CD4-positive, alpha-beta memory T cell (primary cell): ENCODE results near the gene CSF1R. TPM values are rescaled to one million over a fixed set of nuclear protein-coding genes. Genes with fewer than 3 reads are reported as not detected.

Source experiments
- CTCF ChIA-PET: fragments of 350-600 bp; sonication (Branson Sonifier 250); formaldehyde crosslinking; loops from one replicate; lab custom pipeline; 2021; ENCODE audit warnings: inconsistent platforms; ENCODE audit not compliant: partially characterized antibody; lab: Charles Lee
- POLR2A ChIA-PET: fragments of 350-600 bp; sonication (Branson Sonifier 250); formaldehyde crosslinking; loops from one replicate; lab custom pipeline; 2021; ENCODE audit not compliant: partially characterized antibody; lab: Charles Lee
- DNase-seq, 5 donors: peaks; one replicate each; pipeline versions ENCODE4 v3.0.0 to v3.0.0-alpha.2; 2020 to 2022; ENCODE audit warnings: mixed read lengths in 1 of 5
- H3K27ac ChIP-seq: one replicate; pipeline ENCODE4 v1.7.0; 2013; ENCODE audit warnings: low read depth, low read length
- H3K27me3 ChIP-seq: 2 replicates; pipeline ENCODE4 v1.7.0; 2013; ENCODE audit warnings: mild to moderate bottlenecking, low read length, moderate library complexity; ENCODE audit not compliant: insufficient read depth
- H3K36me3 ChIP-seq: 2 replicates; pipeline ENCODE4 v1.7.0; 2013; ENCODE audit warnings: mild to moderate bottlenecking, low read length, moderate library complexity; ENCODE audit not compliant: insufficient read depth
- H3K4me1 ChIP-seq: 2 replicates; pipeline ENCODE4 v1.7.0; 2013; ENCODE audit warnings: mild to moderate bottlenecking, low read length, moderate library complexity; ENCODE audit not compliant: insufficient read depth
- H3K4me3 ChIP-seq, 2 donors: one replicate each; pipeline ENCODE4 v1.7.0; 2013; ENCODE audit warnings: low read length in 2 of 2, mild to moderate bottlenecking in 1 of 2
- H3K9me3 ChIP-seq, 2 donors: one replicate each; pipeline ENCODE4 v1.7.0; 2013; ENCODE audit warnings: low read length in 2 of 2, control low read depth in 1 of 2; ENCODE audit not compliant: control insufficient read depth in 1 of 2
- H3K27ac Mint-ChIP-seq, 7 donors: one replicate each; pipeline ENCODE4 v1.8.0; 2020 to 2021; ENCODE audit warnings: mixed read lengths in 7 of 7, mild to moderate bottlenecking in 6 of 7, inconsistent platforms in 3 of 7, moderate library complexity in 3 of 7
- H3K27me3 Mint-ChIP-seq, 2 donors: one replicate each; pipeline ENCODE4 v1.8.0; 2020 to 2021; ENCODE audit warnings: mixed read lengths in 2 of 2
- H3K36me3 Mint-ChIP-seq, 2 donors: one replicate each; pipeline ENCODE4 v1.8.0; 2020 to 2021; ENCODE audit warnings: mixed read lengths in 2 of 2, inconsistent platforms in 1 of 2, mild to moderate bottlenecking in 1 of 2
- H3K4me1 Mint-ChIP-seq, 4 donors: one replicate each; pipeline ENCODE4 v1.8.0; 2020 to 2021; ENCODE audit warnings: mixed read lengths in 4 of 4, mild to moderate bottlenecking in 1 of 4
- H3K4me3 Mint-ChIP-seq, 8 donors: one replicate each; pipeline ENCODE4 v1.8.0; 2020 to 2021; ENCODE audit warnings: mixed read lengths in 8 of 8, mild to moderate bottlenecking in 7 of 8, moderate library complexity in 6 of 8, inconsistent platforms in 3 of 8
- H3K9me3 Mint-ChIP-seq, 8 donors: one replicate each; pipeline ENCODE4 v1.8.0; 2020 to 2021; ENCODE audit warnings: mixed read lengths in 8 of 8, mild to moderate bottlenecking in 5 of 8, inconsistent platforms in 3 of 8, moderate library complexity in 1 of 8
- intact Hi-C: fragments of 100-400 bp; cut with micrococcal nuclease; formaldehyde crosslinking; loops from one replicate; pipeline ENCODE4 v1.15.1; 2023
- polyA plus RNA-seq, 2 donors: library from polyadenylated mRNA; unstranded; fragments of 300-500 nt; fragmentation: Illumina TruSeq; gene quantifications; one replicate each; pipeline ENCODE4 v1.2.3, GENCODE V29; 2021
- total RNA-seq, 2 experiments: library from RNA; stranded (reverse); gene quantifications; one replicate each; pipeline ENCODE4 v1.2.3, GENCODE V29; 2021

CSF1R gene
- total and polyA plus RNA-seq, 4 experiments from 2014 or later, result 0.04 to 2.9 (median 1.3) TPM

DNA sequence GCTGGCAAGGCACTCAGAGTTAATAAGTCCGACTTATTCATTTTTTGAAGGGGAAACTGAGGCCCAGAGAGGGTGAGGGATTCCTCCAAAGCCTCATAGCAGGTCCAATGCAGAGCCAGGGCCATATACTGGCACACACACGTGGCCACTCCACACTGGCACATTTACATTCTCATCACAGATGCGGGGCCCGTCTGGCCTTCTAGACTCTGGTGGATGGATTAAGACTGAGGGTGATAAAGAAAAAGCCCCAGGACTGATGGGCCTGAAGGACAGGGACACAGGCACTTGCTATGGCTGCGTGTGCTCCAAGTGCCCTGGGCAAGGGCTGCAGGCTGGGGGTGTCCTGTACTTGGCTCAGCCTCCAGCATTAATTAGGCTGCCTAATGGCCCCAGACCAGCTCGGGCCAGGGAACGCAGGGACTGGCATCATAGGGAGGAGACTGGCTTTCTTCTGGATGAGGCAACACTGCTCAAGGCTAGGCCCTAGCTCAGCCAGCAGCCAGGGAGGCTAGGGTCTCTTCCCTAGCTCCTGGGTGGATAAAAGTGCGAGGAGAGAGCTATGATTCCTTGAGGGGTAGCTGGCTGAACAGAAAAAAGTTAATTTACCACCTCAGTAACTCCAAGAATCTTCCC is 28.5 kb upstream of the CSF1R start:
- ChIA-PET CTCF (no interaction called here), POLR2A (no interaction called here)
- no peaks in the 10 kb centered on the region for H3K4me1 ChIP-seq
- Mint-ChIP-seq H3K4me3 (no peak overlapping the region), H3K36me3 (no peaks in the 10 kb centered on the region), H3K27ac (no peak overlapping the region), H3K9me3 (no peaks in the 10 kb centered on the region), H3K27me3 (peaks cover 2 to 6% of the 10 kb centered on the region in 2 donors), H3K4me1 (no peaks in the 10 kb centered on the region)
- H3K27ac ChIP-seq, result no peak overlapping the region
- no peaks in the 10 kb centered on the region for H3K9me3 ChIP-seq
- intact Hi-C loops, result no loop called here
- H3K4me3 ChIP-seq, result no peak overlapping the region
- H3K36me3 ChIP-seq, result no peaks in the 10 kb centered on the region
- no peaks in the 10 kb centered on the region for H3K27me3 ChIP-seq
- no peak for DNase-seq

DNA sequence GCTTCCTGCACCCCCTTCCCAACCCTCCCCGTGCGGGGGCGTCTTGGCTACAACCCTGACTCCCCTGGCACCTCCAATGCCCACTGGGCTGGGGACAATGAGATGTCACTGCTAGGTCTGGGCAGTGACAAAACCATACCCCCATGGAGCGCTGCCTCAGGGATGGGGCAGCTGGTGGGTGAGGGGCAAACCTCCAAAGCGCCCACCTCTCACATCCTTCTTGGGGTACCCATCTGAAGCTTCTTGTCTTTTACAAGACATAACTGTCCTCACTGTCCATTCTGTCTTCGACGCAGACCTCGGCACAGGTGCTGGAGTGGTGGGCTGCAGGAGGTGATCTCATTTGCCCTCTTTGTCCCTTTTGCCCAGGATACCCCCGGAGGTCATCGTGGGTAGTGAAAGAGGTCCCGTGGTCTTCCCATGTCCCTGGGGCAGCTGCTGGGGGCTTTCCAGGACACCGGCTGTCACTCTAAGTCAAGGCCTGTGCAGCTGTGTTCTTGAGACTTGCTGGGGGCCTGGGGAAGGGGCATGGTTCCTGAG is 27.8 kb upstream of the CSF1R start:
- H3K27ac ChIP-seq, result no peak overlapping the region
- no peak overlapping the region for H3K4me3 ChIP-seq
- intact Hi-C loops, result no loop called here
- H3K4me1 ChIP-seq, result no peaks in the 10 kb centered on the region
- no peaks in the 10 kb centered on the region for H3K36me3 ChIP-seq
- Mint-ChIP-seq H3K36me3 (no peaks in the 10 kb centered on the region), H3K27me3 (peaks cover 2 to 6% of the 10 kb centered on the region in 2 donors), H3K4me3 (no peak overlapping the region), H3K9me3 (no peaks in the 10 kb centered on the region), H3K4me1 (no peaks in the 10 kb centered on the region), H3K27ac (no peak overlapping the region)
- ChIA-PET POLR2A (no interaction called here), CTCF (no interaction called here)
- DNase-seq, result no peak
- no peaks in the 10 kb centered on the region for H3K27me3 ChIP-seq
- no peaks in the 10 kb centered on the region for H3K9me3 ChIP-seq

DNA sequence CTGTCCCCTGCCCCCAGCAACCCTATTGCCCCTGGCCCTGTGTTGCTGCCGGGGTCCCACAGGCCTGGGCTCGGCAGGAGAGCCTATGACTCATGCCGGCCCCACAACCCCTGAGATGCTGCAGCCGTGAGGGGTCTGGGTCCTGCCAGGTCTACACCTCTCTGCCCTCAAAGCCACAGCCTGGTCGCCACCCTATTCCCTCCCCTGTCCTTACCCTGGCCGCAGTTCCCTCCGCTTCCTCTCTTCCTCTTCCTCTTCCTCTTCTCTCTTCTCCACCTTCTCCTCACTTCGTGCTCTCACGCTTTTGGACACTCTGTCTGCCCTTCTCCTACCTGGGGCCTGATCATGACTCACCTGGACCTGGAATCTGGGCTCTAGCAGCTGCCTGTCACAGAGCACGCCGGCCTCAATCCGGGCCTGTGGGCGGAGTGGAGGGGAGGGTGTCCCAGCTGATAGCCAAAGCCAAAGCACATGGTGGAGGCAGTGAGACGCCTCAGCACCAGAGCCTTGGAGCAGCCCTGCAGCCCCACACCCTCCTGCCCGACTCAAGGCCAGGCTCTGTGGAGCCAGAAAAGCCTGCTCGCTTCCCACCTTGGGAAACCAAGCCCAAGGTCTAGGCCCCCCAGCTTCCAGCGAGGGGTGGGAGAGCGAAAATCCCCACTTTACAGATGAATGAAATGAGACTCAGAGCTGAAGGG is 26.8 kb upstream of the CSF1R start:
- no peaks in the 10 kb centered on the region for H3K27me3 ChIP-seq
- H3K9me3 ChIP-seq, result no peaks in the 10 kb centered on the region
- POLR2A ChIA-PET, result no interaction called here
- no peak overlapping the region for H3K27ac ChIP-seq
- intact Hi-C loops, result no loop called here
- CTCF ChIA-PET, result no interaction called here
- DNase-seq, result no peak
- no peak overlapping the region for H3K4me3 Mint-ChIP-seq
- no peaks in the 10 kb centered on the region for H3K4me1 Mint-ChIP-seq
- no peaks in the 10 kb centered on the region for H3K36me3 Mint-ChIP-seq
- no peaks in the 10 kb centered on the region for H3K9me3 Mint-ChIP-seq
- H3K4me1 ChIP-seq, result no peaks in the 10 kb centered on the region
- H3K4me3 ChIP-seq, result no peak overlapping the region
- no peaks in the 10 kb centered on the region for H3K36me3 ChIP-seq
- H3K27me3 Mint-ChIP-seq, result peaks cover 4 to 6% of the 10 kb centered on the region in 2 donors
- no peak overlapping the region for H3K27ac Mint-ChIP-seq

DNA sequence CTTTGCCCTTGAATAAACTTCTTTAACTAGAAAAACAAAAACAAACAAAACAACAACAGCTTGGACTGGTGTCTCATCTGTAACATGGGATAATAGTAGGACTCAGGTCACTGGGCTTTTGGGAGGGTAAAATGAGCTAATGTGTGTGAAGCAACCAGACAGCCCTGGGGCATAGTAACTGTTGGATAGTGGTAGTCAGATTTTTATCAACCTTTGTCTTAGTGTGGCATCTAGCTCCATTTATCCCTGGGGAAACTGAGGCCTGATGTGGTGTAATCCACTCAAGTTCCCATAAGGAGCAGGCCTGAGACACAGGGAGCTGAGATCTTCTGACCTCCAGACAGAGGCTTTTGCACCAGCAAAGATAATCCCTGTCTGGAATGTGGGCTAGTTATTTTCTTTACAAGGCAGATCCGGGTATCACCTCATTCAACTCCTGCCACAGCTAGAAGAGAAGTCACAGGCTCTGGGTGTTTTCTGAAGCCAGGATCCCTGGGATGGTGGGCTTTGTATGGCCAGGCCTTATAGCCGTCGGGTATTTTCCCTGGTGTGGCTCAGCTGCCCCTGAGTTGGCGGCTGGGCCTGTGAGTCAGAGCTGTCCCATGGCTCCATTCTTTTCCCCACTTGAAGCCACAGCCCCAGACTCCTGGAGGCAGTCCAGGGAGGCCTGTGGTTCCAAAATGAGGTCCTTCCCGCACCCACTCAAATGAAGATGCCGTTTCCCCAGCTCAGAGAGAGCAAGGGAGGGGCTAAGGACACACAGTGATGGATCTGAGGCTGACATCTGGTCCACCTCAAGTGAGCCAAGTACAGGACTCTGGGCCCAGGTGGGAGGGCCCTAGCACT is 26.1 kb upstream of the CSF1R start:
- H3K4me1 Mint-ChIP-seq, result no peaks in the 10 kb centered on the region
- intact Hi-C loops, result no loop called here
- Histone ChIP-seq H3K9me3 (no peaks in the 10 kb centered on the region), H3K4me1 (no peaks in the 10 kb centered on the region), H3K4me3 (no peak overlapping the region), H3K27me3 (no peaks in the 10 kb centered on the region), H3K36me3 (no peaks in the 10 kb centered on the region), H3K27ac (no peak overlapping the region)
- CTCF ChIA-PET, result no interaction called here
- peaks cover 6 to 7% of the 10 kb centered on the region in 2 donors for H3K27me3 Mint-ChIP-seq
- no peak for DNase-seq
- no peaks in the 10 kb centered on the region for H3K36me3 Mint-ChIP-seq
- H3K4me3 Mint-ChIP-seq, result peak overlapping the region in 1 of 8 donors; percentile 7
- H3K27ac Mint-ChIP-seq, result no peak overlapping the region
- no peaks in the 10 kb centered on the region for H3K9me3 Mint-ChIP-seq
- POLR2A ChIA-PET, result no interaction called here

- ChIA-PET POLR2A (no interaction called here), CTCF (no interaction called here)
- no peak overlapping the region for H3K4me3 Mint-ChIP-seq
Measured at GRCh38 chr5:150111122-150111521, 24.8 kb upstream of the CSF1R start.

GRCh38 chr5:150109921-150110320 is 23.6 kb upstream of the CSF1R start:
- no peaks in the 10 kb centered on the region for H3K4me1 Mint-ChIP-seq
- H3K4me1 ChIP-seq, result no peaks in the 10 kb centered on the region
- H3K27ac ChIP-seq, result no peak overlapping the region
- H3K27me3 ChIP-seq, result no peaks in the 10 kb centered on the region
- DNase-seq, result no peak
- ChIA-PET CTCF (no interaction called here), POLR2A (no interaction called here)
- peaks cover 6 to 7% of the 10 kb centered on the region in 2 donors for H3K27me3 Mint-ChIP-seq
- intact Hi-C loops, result no loop called here
- H3K9me3 ChIP-seq, result no peaks in the 10 kb centered on the region
- no peaks in the 10 kb centered on the region for H3K9me3 Mint-ChIP-seq
- H3K4me3 ChIP-seq, result no peak overlapping the region
- no peaks in the 10 kb centered on the region for H3K36me3 Mint-ChIP-seq
- H3K4me3 Mint-ChIP-seq, result no peak overlapping the region
- H3K36me3 ChIP-seq, result no peaks in the 10 kb centered on the region
- no peak overlapping the region for H3K27ac Mint-ChIP-seq

More at GRCh38 chr5:150111122-150111521, 24.8 kb upstream of the CSF1R start:
- Mint-ChIP-seq H3K9me3 (no peaks in the 10 kb centered on the region), H3K27ac (no peak overlapping the region), H3K27me3 (peaks cover 6 to 7% of the 10 kb centered on the region in 2 donors), H3K4me1 (no peaks in the 10 kb centered on the region), H3K36me3 (no peaks in the 10 kb centered on the region)
- no peak overlapping the region for H3K27ac ChIP-seq
- H3K27me3 ChIP-seq, result no peaks in the 10 kb centered on the region
- no peak overlapping the region for H3K4me3 ChIP-seq
- no peaks in the 10 kb centered on the region for H3K9me3 ChIP-seq
- no peaks in the 10 kb centered on the region for H3K36me3 ChIP-seq
- no peak for DNase-seq
- intact Hi-C loops, result no loop called here
- H3K4me1 ChIP-seq, result no peaks in the 10 kb centered on the region
